Left ventricle myocardium inferior (tissue), 1 donor: ENCODE measurements around the gene NUB1. TPM values are rescaled to one million over a fixed set of nuclear protein-coding genes. Genes with fewer than 3 reads are reported as not detected.

Experiments
- DNase-seq: peaks from one replicate; pipeline ENCODE4 v3.0.0-alpha.2; 2020
- H3K27ac ChIP-seq: fragments of 200-600 bp; replicated peaks from 2 replicates; pipeline ENCODE4 v1.8.0; 2021
- H3K27me3 ChIP-seq: fragments of 200-600 bp; 2 replicates; pipeline ENCODE4 v1.8.0; 2021; ENCODE audit warnings: low read depth
- H3K36me3 ChIP-seq: fragments of 200-600 bp; 2 replicates; pipeline ENCODE4 v1.8.0; 2021
- H3K4me1 ChIP-seq: fragments of 200-600 bp; 2 replicates; pipeline ENCODE4 v1.8.0; 2021
- H3K4me3 ChIP-seq: fragments of 200-600 bp; 2 replicates; pipeline ENCODE4 v1.8.0; 2021; ENCODE audit warnings: mild to moderate bottlenecking, moderate library complexity
- H3K9me3 ChIP-seq: fragments of 200-600 bp; replicated peaks from 2 replicates; pipeline ENCODE4 v1.8.0; 2021
- CTCF ChIP-seq: fragments of 200-600 bp; IDR thresholded peaks from 2 replicates; pipeline ENCODE4 v1.8.0; 2021; ENCODE audit warnings: antibody characterized with exemption, mild to moderate bottlenecking, borderline replicate concordance
- intact Hi-C: fragments of 100-400 bp; cut with micrococcal nuclease; formaldehyde crosslinking; loops from one replicate; pipeline ENCODE4 v1.11.0; 2022
- total RNA-seq: library from RNA; stranded (reverse); fragmentation: NEBNext Ultra II Directional; extraction: Animal tissue kit (Norgen Biotek cat#: 25700); gene quantifications from one replicate; pipeline ENCODE4 v1.2.1, GENCODE V29; 2021
- donor health status: DM: no; HTN: yes; CAD: no; lungs with severe emphysema.

The NUB1 gene
- total RNA-seq, 1 donor from 2014 or later, result 39.5 TPM

GRCh38 chr7:151405056-151405455 is 63.4 kb downstream of the NUB1 start:
- Histone ChIP-seq H3K36me3 (no peaks in the 10 kb centered on the region), H3K27me3 (peaks cover 56% of the 10 kb centered on the region), H3K4me1 (peaks cover 17% of the 10 kb centered on the region), H3K27ac (peak overlapping the region; percentile 33), H3K4me3 (no peak overlapping the region), H3K9me3 (no peaks in the 10 kb centered on the region)
- TF ChIP-seq CTCF, result no peak
- intact Hi-C loops, result no loop called here
- DNase-seq, result no peak

GRCh38 chr7:151405588-151405987 is 64.0 kb downstream of the NUB1 start:
- Histone ChIP-seq H3K27me3 (peaks cover 60% of the 10 kb centered on the region), H3K9me3 (no peaks in the 10 kb centered on the region), H3K4me1 (peaks cover 22% of the 10 kb centered on the region), H3K27ac (no peak overlapping the region), H3K4me3 (no peak overlapping the region), H3K36me3 (no peaks in the 10 kb centered on the region)
- intact Hi-C loops, result no loop called here
- TF ChIP-seq CTCF, result no peak
- no peak for DNase-seq

GRCh38 chr7:151406051-151406875 is 64.7 kb downstream of the NUB1 start:
- intact Hi-C loops, result no loop called here
- H3K36me3 ChIP-seq, result no peaks in the 10 kb centered on the region
- TF ChIP-seq CTCF, result no peak
- H3K27me3 ChIP-seq, result peaks cover 61% of the 10 kb centered on the region
- H3K27ac ChIP-seq, result no peak overlapping the region
- H3K4me1 ChIP-seq, result peaks cover 26% of the 10 kb centered on the region
- H3K4me3 ChIP-seq, result no peak overlapping the region
- DNase-seq, result no peak
- H3K9me3 ChIP-seq, result no peaks in the 10 kb centered on the region

- peaks cover 26% of the 10 kb centered on the region for H3K4me1 ChIP-seq
- no peak overlapping the region for H3K27ac ChIP-seq
- TF ChIP-seq CTCF, result no peak
- no peaks in the 10 kb centered on the region for H3K36me3 ChIP-seq
- peaks cover 68% of the 10 kb centered on the region for H3K27me3 ChIP-seq
- DNase-seq, result no peak
- no peaks in the 10 kb centered on the region for H3K9me3 ChIP-seq
- intact Hi-C loops, result no loop called here
- no peak overlapping the region for H3K4me3 ChIP-seq
These were observed 65.4 kb downstream of the NUB1 start for GRCh38 chr7:151406886-151407583.

GRCh38 chr7:151408498-151408838 is 66.9 kb downstream of the NUB1 start:
- DNase-seq, result no peak

More at GRCh38 chr7:151408498-151408838, 66.9 kb downstream of the NUB1 start:
- Histone ChIP-seq H3K4me3 (peak overlapping the region; percentile 68), H3K27me3 (peaks cover 83% of the 10 kb centered on the region), H3K36me3 (no peaks in the 10 kb centered on the region), H3K27ac (peak overlapping the region; percentile 38), H3K4me1 (peaks cover 26% of the 10 kb centered on the region), H3K9me3 (no peaks in the 10 kb centered on the region)
- intact Hi-C loops, result no loop called here
- TF ChIP-seq CTCF, result no peak
